Mesenchymal stem cell (in vitro differentiated cells and primary cell): ENCODE data around the gene ADCYAP1.

Experiments used
- DNase-seq: peaks from one replicate; pipeline ENCODE4 v3.0.0-alpha.2; 2013
- H2AFZ ChIP-seq: one replicate; pipeline ENCODE4 v1.6.1; 2013; ENCODE audit warnings: low read depth, mild to moderate bottlenecking, control low read depth, inconsistent platforms, low read length, moderate library complexity
- H2AK5ac ChIP-seq: 2 replicates; pipeline ENCODE4 v1.6.1; 2013; ENCODE audit warnings: low read length, moderate library complexity, mild to moderate bottlenecking, inconsistent platforms; ENCODE audit not compliant: severe bottlenecking
- H2BK120ac ChIP-seq: one replicate; pipeline ENCODE4 v1.6.1; 2013; ENCODE audit warnings: low read depth, mild to moderate bottlenecking, inconsistent platforms, low read length, moderate library complexity
- H2BK12ac ChIP-seq, 2 experiments: one replicate each; pipeline ENCODE4 v1.6.1; 2013; ENCODE audit warnings: inconsistent platforms in 2 of 2, low read length in 2 of 2, mild to moderate bottlenecking in 2 of 2, moderate library complexity in 2 of 2, control low read depth in 1 of 2
- H2BK15ac ChIP-seq: one replicate; pipeline ENCODE4 v1.6.1; 2013; ENCODE audit warnings: mild to moderate bottlenecking, low read depth, inconsistent platforms; ENCODE audit not compliant: poor library complexity, severe bottlenecking
- H2BK5ac ChIP-seq: 2 replicates; pipeline ENCODE4 v1.6.1; 2013; ENCODE audit warnings: low read depth, mild to moderate bottlenecking, low read length, control low read depth, inconsistent platforms; ENCODE audit not compliant: poor library complexity, severe bottlenecking
- H3K14ac ChIP-seq, 2 experiments: one replicate each; pipeline ENCODE4 v1.6.1; 2013; ENCODE audit warnings: inconsistent platforms in 2 of 2, low read length in 2 of 2, control low read depth in 1 of 2, mild to moderate bottlenecking in 1 of 2, moderate library complexity in 1 of 2
- H3K18ac ChIP-seq, 2 experiments: one replicate each; pipeline ENCODE4 v1.6.1; 2013; ENCODE audit warnings: inconsistent platforms in 2 of 2, low read length in 2 of 2, control low read depth in 1 of 2, low read depth in 1 of 2, mild to moderate bottlenecking in 1 of 2
- H3K23ac ChIP-seq, 2 experiments: one replicate each; pipeline ENCODE4 v1.6.1; 2013; ENCODE audit warnings: inconsistent platforms in 2 of 2, low read length in 2 of 2, mild to moderate bottlenecking in 2 of 2, moderate library complexity in 2 of 2, control low read depth in 1 of 2
- H3K27ac ChIP-seq: 2 replicates; pipeline ENCODE4 v1.5.1; 2013; ENCODE audit warnings: mild to moderate bottlenecking, moderate library complexity, low read length, control low read depth, inconsistent platforms; ENCODE audit not compliant: poor library complexity, severe bottlenecking
- H3K27me3 ChIP-seq, 2 experiments: 2 replicates each; pipeline versions ENCODE4 v1.6.1 to v1.7.0; 2013; ENCODE audit warnings: low read length in 2 of 2, mild to moderate bottlenecking in 2 of 2, moderate library complexity in 2 of 2, control low read depth in 1 of 2, inconsistent platforms in 1 of 2; ENCODE audit not compliant: control insufficient read depth in 1 of 2, insufficient read depth in 1 of 2
- H3K36me3 ChIP-seq, 2 experiments: 2 replicates each; pipeline versions ENCODE4 v1.6.1 to v1.7.0; 2013; ENCODE audit warnings: low read length in 2 of 2, control low read depth in 1 of 2, inconsistent platforms in 1 of 2, low read depth in 1 of 2, mild to moderate bottlenecking in 1 of 2; ENCODE audit not compliant: insufficient read depth in 2 of 2, control insufficient read depth in 1 of 2
- H3K4ac ChIP-seq, 2 experiments: one replicate each; pipeline ENCODE4 v1.6.1; 2013; ENCODE audit warnings: inconsistent platforms in 2 of 2, low read length in 2 of 2, mild to moderate bottlenecking in 2 of 2, moderate library complexity in 2 of 2, control low read depth in 1 of 2, low read depth in 1 of 2
- H3K4me1 ChIP-seq: 2 replicates; pipeline ENCODE4 v1.6.1; 2013; ENCODE audit warnings: low read depth, low read length, control low read depth; ENCODE audit not compliant: control insufficient read depth, insufficient read depth
- H3K4me2 ChIP-seq: 2 replicates; pipeline ENCODE4 v1.6.1; 2013; ENCODE audit warnings: low read length, mild to moderate bottlenecking, inconsistent platforms; ENCODE audit not compliant: poor library complexity, severe bottlenecking
- H3K4me3 ChIP-seq, 2 experiments: 2 replicates each; pipeline versions ENCODE4 v1.5.1 to v1.7.0; 2013; ENCODE audit warnings: low read length in 2 of 2, mild to moderate bottlenecking in 2 of 2, control low read depth in 1 of 2, low read depth in 1 of 2; ENCODE audit not compliant: insufficient read depth in 1 of 2
- H3K79me1 ChIP-seq: replicated peaks from 2 replicates; pipeline ENCODE4 v1.6.1; 2013; ENCODE audit warnings: mild to moderate bottlenecking, control low read depth, low read length, inconsistent platforms; ENCODE audit not compliant: poor library complexity, severe bottlenecking
- H3K9ac ChIP-seq: 2 replicates; pipeline ENCODE4 v1.7.0; 2013; ENCODE audit warnings: mild to moderate bottlenecking, low read length, moderate library complexity
- H3K9me3 ChIP-seq: 2 replicates; pipeline ENCODE4 v1.7.0; 2013; ENCODE audit warnings: mild to moderate bottlenecking, low read length; ENCODE audit not compliant: control insufficient read depth
- H4K8ac ChIP-seq: one replicate; pipeline ENCODE4 v1.6.1; 2013; ENCODE audit warnings: inconsistent platforms, mild to moderate bottlenecking, low read length, moderate library complexity
- H4K91ac ChIP-seq: one replicate; pipeline ENCODE4 v1.6.1; 2013; ENCODE audit warnings: mild to moderate bottlenecking, low read length, inconsistent platforms
- WGBS: methylation state at CpG from one replicate; pipeline ENCODE4 v1.1.7; 2013; ENCODE audit warnings: mixed read lengths; 5-methylcytosine and 5-hydroxymethylcytosine counted together

The ADCYAP1 gene

DNA sequence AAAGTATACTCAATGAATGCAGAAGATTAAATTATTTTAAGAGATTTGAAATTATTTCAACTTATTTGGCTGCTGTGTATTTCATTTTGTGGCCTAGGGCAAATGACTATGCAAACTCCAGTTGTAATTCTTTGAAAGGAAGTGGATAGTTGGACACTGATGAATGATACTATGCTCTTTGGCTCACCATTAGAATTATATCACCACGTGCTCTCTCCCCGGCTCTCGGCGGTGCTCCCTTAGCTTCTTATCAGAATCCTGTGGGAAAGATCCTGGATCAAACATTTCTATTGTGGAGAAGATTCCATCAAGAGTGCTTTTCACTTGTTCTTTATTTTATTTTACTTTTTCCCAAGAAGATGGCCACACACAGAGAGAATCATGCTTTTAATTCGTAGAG lies 55.2 kb downstream of the ADCYAP1 start:
- peaks cover 6% of the 10 kb centered on the region for H3K4me1 ChIP-seq
- H3K27me3 ChIP-seq = peaks cover 10 to 62% of the 10 kb centered on the region in 2 experiments
- no peak overlapping the region for H2BK12ac ChIP-seq
- DNase-seq = no peak
- H2AFZ ChIP-seq = no peak overlapping the region
- no peak overlapping the region for H3K23ac ChIP-seq
- H3K4me3 ChIP-seq = no peak overlapping the region
- no peak overlapping the region for H2BK15ac ChIP-seq
- no peaks in the 10 kb centered on the region for H3K36me3 ChIP-seq
- H4K8ac ChIP-seq = no peak overlapping the region
- WGBS = no CpG with 5 or more reads among the region's 5 CpGs
- no peak overlapping the region for H3K4ac ChIP-seq
- H2AK5ac ChIP-seq = no peak overlapping the region
- H4K91ac ChIP-seq = no peak overlapping the region
- H3K14ac ChIP-seq = no peak overlapping the region
- H3K27ac ChIP-seq = no peak overlapping the region
- no peak overlapping the region for H2BK120ac ChIP-seq
- H3K4me2 ChIP-seq = no peak overlapping the region
- H3K9me3 ChIP-seq = no peaks in the 10 kb centered on the region
- no peak overlapping the region for H3K9ac ChIP-seq
- H3K18ac ChIP-seq = no peak overlapping the region
- H3K79me1 ChIP-seq = no peaks in the 10 kb centered on the region
- no peak overlapping the region for H2BK5ac ChIP-seq
